ENCODE results near the gene CLEC19A. TPM values are rescaled to one million over a fixed set of nuclear protein-coding genes. Genes with fewer than 3 reads are reported as not detected.

Gene CLEC19A
- total and polyA plus RNA-seq, 3 donors from 2014 or later = not detected

- no peaks in the 10 kb centered on the region for H3K36me3 ChIP-seq (ENCODE audit: low read depth, missing control alignments)
- no peak for TF ChIP-seq CTCF (IDR thresholded peaks at IDR 0.05)
- TF ChIP-seq POLR2A (IDR thresholded peaks at IDR 0.05) = no peak
- WGBS, 2 donors = 68 to 78% methylated on average over 3 of the region's 3 CpGs
- H3K4me3 ChIP-seq = no peak overlapping the region
- DNase-seq = no peak
- no peaks in the 10 kb centered on the region for H3K27me3 ChIP-seq
- no peaks in the 10 kb centered on the region for H3K4me1 ChIP-seq
- no peak overlapping the region for H3K27ac ChIP-seq
- no peaks in the 10 kb centered on the region for H3K9me3 ChIP-seq
- intact Hi-C loops (cut with DNase I; ENCODE audit: low total_unique reads) = no loop called here
These were observed 52.8 kb downstream of the CLEC19A start for GRCh38 chr16:19338335-19338734.

GRCh38 chr16:19344224-19344801 is 58.8 kb downstream of the CLEC19A start:
- no peak for TF ChIP-seq POLR2A (IDR thresholded peaks at IDR 0.05)
- TF ChIP-seq CTCF (IDR thresholded peaks at IDR 0.05) = no peak
- 72 to 80% methylated on average over 9 of the region's 9 CpGs for WGBS, 2 donors
- no peak for DNase-seq

GRCh38 chr16:19344980-19345379 is 59.4 kb downstream of the CLEC19A start:
- no peaks in the 10 kb centered on the region for H3K27me3 ChIP-seq
- TF ChIP-seq POLR2A (IDR thresholded peaks at IDR 0.05) (no peak), CTCF (IDR thresholded peaks at IDR 0.05) (no peak)
- 59 to 73% methylated on average over 4 of the region's 4 CpGs for WGBS, 2 donors
- no peaks in the 10 kb centered on the region for H3K9me3 ChIP-seq
- no peak overlapping the region for H3K27ac ChIP-seq
- H3K4me1 ChIP-seq = no peaks in the 10 kb centered on the region
- DNase-seq = no peak
- H3K4me3 ChIP-seq = no peak overlapping the region
- H3K36me3 ChIP-seq (ENCODE audit: low read depth, missing control alignments) = no peaks in the 10 kb centered on the region
- intact Hi-C loops (cut with DNase I; ENCODE audit: low total_unique reads) = no loop called here

More at GRCh38 chr16:19344224-19344801, 58.8 kb downstream of the CLEC19A start:
- H3K4me1 ChIP-seq = no peaks in the 10 kb centered on the region
- intact Hi-C loops (cut with DNase I; ENCODE audit: low total_unique reads) = no loop called here
- no peaks in the 10 kb centered on the region for H3K36me3 ChIP-seq (ENCODE audit: low read depth, missing control alignments)
- no peak overlapping the region for H3K4me3 ChIP-seq
- no peaks in the 10 kb centered on the region for H3K9me3 ChIP-seq
- H3K27me3 ChIP-seq = no peaks in the 10 kb centered on the region
- no peak overlapping the region for H3K27ac ChIP-seq

GRCh38 chr16:19346335-19346922 is 60.9 kb downstream of the CLEC19A start:
- no peaks in the 10 kb centered on the region for H3K27me3 ChIP-seq
- WGBS, 2 donors = 49 to 53% methylated on average over 3 of the region's 3 CpGs
- no peaks in the 10 kb centered on the region for H3K4me1 ChIP-seq
- intact Hi-C loops (cut with DNase I; ENCODE audit: low total_unique reads) = no loop called here
- no peaks in the 10 kb centered on the region for H3K9me3 ChIP-seq
- H3K36me3 ChIP-seq (ENCODE audit: low read depth, missing control alignments) = no peaks in the 10 kb centered on the region
- H3K27ac ChIP-seq = no peak overlapping the region
- no peak for DNase-seq
- TF ChIP-seq POLR2A (IDR thresholded peaks at IDR 0.05) (no peak), CTCF (IDR thresholded peaks at IDR 0.05) (no peak)
- H3K4me3 ChIP-seq = no peak overlapping the region

- 91 to 92% methylated on average over 6 of the region's 6 CpGs for WGBS, 2 donors
- TF ChIP-seq CTCF (IDR thresholded peaks at IDR 0.05) (no peak), POLR2A (IDR thresholded peaks at IDR 0.05) (no peak)
- Histone ChIP-seq H3K9me3 (no peaks in the 10 kb centered on the region), H3K27ac (no peak overlapping the region), H3K36me3 (ENCODE audit: low read depth, missing control alignments) (no peaks in the 10 kb centered on the region), H3K27me3 (no peaks in the 10 kb centered on the region), H3K4me1 (no peaks in the 10 kb centered on the region), H3K4me3 (no peak overlapping the region)
- no peak for DNase-seq
- intact Hi-C loops (cut with DNase I; ENCODE audit: low total_unique reads) = no loop called here
These were observed 62.6 kb downstream of the CLEC19A start for GRCh38 chr16:19348125-19348524.
